Activated CD4-positive, alpha-beta T cell treated with anti-CD3 and anti-CD28 coated beads, Interleukin-2, amount 50 U/mL, for 4 hours (primary cell): ENCODE data around the gene KANTR.

ENCODE experiments used
- DNase-seq, 2 experiments: peaks; one replicate each; pipeline ENCODE4 v3.0.0-alpha.2; 2020

The KANTR gene

GRCh38 chrX:53081925-53082772 lies 11.8 kb upstream of the KANTR start, which contains the start of gene TSPYL2:
Gene TSPYL2, plus strand, starts transcription at chrX:53082367. Its CDS starts 132 bp downstream, at chrX:53082499.
- DNase-seq, result peak; percentile 90 to 92

- no peak for DNase-seq
These were observed 10.9 kb upstream of the KANTR start for GRCh38 chrX:53082773-53083616.

- no peak for DNase-seq
These were observed 9.8 kb upstream of the KANTR start for GRCh38 chrX:53084043-53084570.

GRCh38 chrX:53084863-53085262 lies 9.1 kb upstream of the KANTR start:
- no peak for DNase-seq

- DNase-seq, result no peak
These were observed 8.2 kb upstream of the KANTR start for GRCh38 chrX:53085661-53086229.

GRCh38 chrX:53086464-53086863 lies 7.5 kb upstream of the KANTR start:
- DNase-seq, result no peak

GRCh38 chrX:53087388-53087831 lies 6.5 kb upstream of the KANTR start:
- DNase-seq, result no peak

GRCh38 chrX:53088136-53088974 lies 5.6 kb upstream of the KANTR start:
- DNase-seq, result peak; percentile 74 to 82

- no peak for DNase-seq
These were observed 4.6 kb upstream of the KANTR start for GRCh38 chrX:53089224-53089842.

GRCh38 chrX:53089925-53090324 lies 4.0 kb upstream of the KANTR start:
- DNase-seq, result no peak

GRCh38 chrX:53091354-53091753 lies 2.6 kb upstream of the KANTR start:
- no peak for DNase-seq

GRCh38 chrX:53093177-53093655 lies 726 bp upstream of the KANTR start:
- peak; percentile 69 to 74 for DNase-seq

- DNase-seq, result no peak
These were observed 602 bp downstream of the KANTR start for GRCh38 chrX:53094582-53094905.

GRCh38 chrX:53095796-53096195 lies 1.9 kb downstream of the KANTR start:
- no peak for DNase-seq

GRCh38 chrX:53114864-53115549 lies 21.1 kb downstream of the KANTR start:
- no peak for DNase-seq

GRCh38 chrX:53115550-53115874 lies 21.6 kb downstream of the KANTR start:
- DNase-seq, result no peak

GRCh38 chrX:53116101-53116500 lies 22.2 kb downstream of the KANTR start:
- DNase-seq, result no peak

- DNase-seq, result no peak
These were observed 28.1 kb downstream of the KANTR start for GRCh38 chrX:53122013-53122412.

GRCh38 chrX:53125506-53125905 lies 31.6 kb downstream of the KANTR start:
- DNase-seq, result no peak

- no peak for DNase-seq
These were observed 32.4 kb downstream of the KANTR start for GRCh38 chrX:53126377-53126776.

- no peak for DNase-seq
These were observed 34.3 kb downstream of the KANTR start for GRCh38 chrX:53128097-53128749.
